ENCODE results near the gene SRGAP2C.
"Not testable (repeated sequence)": the region's sequence is repeated elsewhere in the genome, so short reads cannot be mapped to it uniquely, and the experiment has no call there.

SRGAP2C gene

GRCh38 chr1:121368910-121369309 lies 184.1 kb downstream of the SRGAP2C start:
- not testable (repeated sequence) for DNase-seq (ENCODE audit: low read depth in 2 of 2, low spot score in 1 of 2)

GRCh38 chr1:121369959-121370358 lies 185.2 kb downstream of the SRGAP2C start:
- not testable (repeated sequence) for DNase-seq (ENCODE audit: low read depth in 2 of 2, low spot score in 1 of 2)

GRCh38 chr1:121374851-121375367 lies 190.1 kb downstream of the SRGAP2C start:
- DNase-seq (ENCODE audit: low read depth in 2 of 2, low spot score in 1 of 2), result not testable (repeated sequence)

GRCh38 chr1:121376986-121377385 lies 192.2 kb downstream of the SRGAP2C start:
- DNase-seq (ENCODE audit: low read depth in 2 of 2, low spot score in 1 of 2), result not testable (repeated sequence)

GRCh38 chr1:121378757-121379156 lies 194.0 kb downstream of the SRGAP2C start:
- not testable (repeated sequence) for DNase-seq (ENCODE audit: low read depth in 2 of 2, low spot score in 1 of 2)

- DNase-seq (ENCODE audit: low read depth in 2 of 2, low spot score in 1 of 2), result not testable (repeated sequence)
These were observed 200.0 kb downstream of the SRGAP2C start for GRCh38 chr1:121384754-121385153.

- not testable (repeated sequence) for DNase-seq (ENCODE audit: low read depth in 2 of 2, low spot score in 1 of 2)
These were observed 200.4 kb downstream of the SRGAP2C start for GRCh38 chr1:121385162-121385561.

GRCh38 chr1:121385563-121386288 lies 201.0 kb downstream of the SRGAP2C start:
- not testable (repeated sequence) for DNase-seq (ENCODE audit: low read depth in 2 of 2, low spot score in 1 of 2)

- DNase-seq (ENCODE audit: low read depth in 2 of 2, low spot score in 1 of 2), result not testable (repeated sequence)
These were observed 201.7 kb downstream of the SRGAP2C start for GRCh38 chr1:121386319-121386948.

GRCh38 chr1:121389895-121390560 lies 205.3 kb downstream of the SRGAP2C start:
- not testable (repeated sequence) for DNase-seq (ENCODE audit: low read depth in 2 of 2, low spot score in 1 of 2)

- not testable (repeated sequence) for DNase-seq (ENCODE audit: low read depth in 2 of 2, low spot score in 1 of 2)
These were observed 207.4 kb downstream of the SRGAP2C start for GRCh38 chr1:121392130-121392529.

- DNase-seq (ENCODE audit: low read depth in 2 of 2, low spot score in 1 of 2), result not testable (repeated sequence)
These were observed 211.0 kb downstream of the SRGAP2C start for GRCh38 chr1:121395718-121396201.

GRCh38 chr1:121396335-121397081 lies 211.7 kb downstream of the SRGAP2C start:
- not testable (repeated sequence) for DNase-seq (ENCODE audit: low read depth in 2 of 2, low spot score in 1 of 2)

GRCh38 chr1:121397101-121397500 lies 212.3 kb downstream of the SRGAP2C start:
- not testable (repeated sequence) for DNase-seq (ENCODE audit: low read depth in 2 of 2, low spot score in 1 of 2)

- DNase-seq (ENCODE audit: low read depth in 2 of 2, low spot score in 1 of 2), result not testable (repeated sequence)
These were observed 214.4 kb downstream of the SRGAP2C start for GRCh38 chr1:121399193-121399592.

- not testable (repeated sequence) for DNase-seq (ENCODE audit: low read depth in 2 of 2, low spot score in 1 of 2)
These were observed 215.3 kb downstream of the SRGAP2C start for GRCh38 chr1:121400108-121400507.

GRCh38 chr1:121400541-121401310 lies 216.0 kb downstream of the SRGAP2C start:
- DNase-seq (ENCODE audit: low read depth in 2 of 2, low spot score in 1 of 2), result not testable (repeated sequence)

GRCh38 chr1:121401375-121401955 lies 216.7 kb downstream of the SRGAP2C start:
- not testable (repeated sequence) for DNase-seq (ENCODE audit: low read depth in 2 of 2, low spot score in 1 of 2)

GRCh38 chr1:121403254-121403653 lies 218.5 kb downstream of the SRGAP2C start:
- DNase-seq (ENCODE audit: low read depth in 2 of 2, low spot score in 1 of 2), result not testable (repeated sequence)

- no peak for DNase-seq (ENCODE audit: low read depth in 2 of 2, low spot score in 1 of 2)
These were observed 223.6 kb downstream of the SRGAP2C start for GRCh38 chr1:121408354-121408753.
